Inflammatory macrophage treated with lipopolysaccharide for 1 hour (primary cell): ENCODE measurements around the gene MRPL28.
A peak's percentile ranks its signal among the peaks of the same experiment; 100 is the strongest.
"Not testable (repeated sequence)": the region's sequence is repeated elsewhere in the genome, so short reads cannot be mapped to it uniquely, and the experiment has no call there.

Experiments
- DNase-seq, 2 donors: peaks; one replicate each; pipeline ENCODE4 v3.0.0-alpha.2; 2020 to 2022

Gene MRPL28

DNA sequence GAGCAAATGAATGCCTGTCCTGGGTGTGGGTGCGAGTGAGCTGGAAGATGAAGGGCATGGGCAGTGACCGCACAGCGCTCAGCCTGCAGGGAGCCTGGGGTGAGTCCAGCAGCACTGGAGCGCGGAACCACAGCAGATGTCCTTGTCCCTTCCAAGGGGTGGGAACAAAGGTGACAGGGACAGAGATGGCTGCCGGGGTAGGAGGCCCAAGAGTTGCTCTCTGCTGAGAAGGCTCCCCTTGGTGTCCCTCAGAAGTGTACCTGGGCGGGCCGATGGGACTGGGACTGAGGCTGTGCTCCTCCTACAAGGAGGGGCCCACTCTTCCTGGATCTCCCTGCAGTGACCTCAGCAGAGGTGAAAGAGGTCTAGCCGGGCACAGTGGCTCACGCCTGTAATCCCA is 19.0 kb upstream of the MRPL28 start:
- DNase-seq, result no peak

- not testable (repeated sequence) for DNase-seq
Observed at GRCh38 chr16:387761-388666, 17.7 kb upstream of the MRPL28 start.

- no peak for DNase-seq
Observed at GRCh38 chr16:386641-387156, 16.4 kb upstream of the MRPL28 start.

- peak in 1 of 2 donors; percentile 24 for DNase-seq
Observed at GRCh38 chr16:383326-384051, 13.2 kb upstream of the MRPL28 start.

DNA sequence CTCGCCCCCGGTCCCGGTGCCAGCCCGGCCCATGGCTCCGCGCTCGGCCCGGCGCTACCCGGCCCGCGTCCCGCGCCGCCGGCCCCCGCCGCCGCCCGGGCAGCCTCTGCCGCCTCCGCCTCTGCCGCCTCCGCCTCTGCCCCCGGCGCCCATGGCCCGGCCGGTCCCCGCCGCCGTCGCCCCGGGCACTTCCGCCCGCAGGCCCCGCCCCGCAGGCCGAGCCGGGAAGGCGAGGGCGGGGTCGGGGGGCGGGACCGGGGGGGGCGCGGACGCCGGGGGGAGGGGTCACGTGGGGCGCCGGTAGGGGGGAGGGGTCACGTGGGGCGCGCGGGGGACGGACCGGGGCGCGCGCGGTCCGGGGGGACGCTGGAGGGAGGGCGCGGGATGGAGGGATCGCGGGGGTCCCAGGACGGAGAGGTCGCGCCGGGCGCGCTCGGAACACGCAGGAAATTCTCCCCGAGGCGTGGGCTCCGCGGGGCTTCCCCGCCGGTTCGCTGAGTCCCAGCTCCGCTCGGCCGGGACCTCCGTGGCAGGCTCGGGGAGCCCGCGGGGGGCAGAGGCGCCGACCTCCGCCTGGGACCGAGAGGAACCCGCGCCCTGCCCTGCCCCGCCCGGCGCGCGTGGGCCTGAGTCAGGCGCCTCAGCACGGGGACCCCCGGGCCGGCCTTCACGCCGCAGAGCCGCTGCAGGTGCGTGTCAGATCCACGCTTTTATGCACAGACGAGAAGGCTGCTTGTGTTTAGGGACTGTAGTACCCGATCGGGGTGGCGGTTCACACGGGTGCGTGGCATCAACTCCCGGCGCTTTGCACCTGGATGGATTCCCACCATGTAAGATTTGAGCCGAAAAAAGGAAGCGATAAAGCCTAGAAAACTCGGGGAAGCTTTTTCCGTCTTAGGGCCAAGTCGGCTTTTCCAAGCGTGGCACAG is 11.7 kb upstream of the MRPL28 start, which contains the start of gene PGAP6:
PGAP6 (minus strand) TSS at position 190 of the 929 bp plus-strand sequence; CDS start at position 33, 157 bp downstream.
- DNase-seq, result peak; percentile 54 to 74

GRCh38 chr16:381012-381788 is 10.9 kb upstream of the MRPL28 start:
- peak in 1 of 2 donors; percentile 19 for DNase-seq

GRCh38 chr16:380762-381011 is 10.3 kb upstream of the MRPL28 start:
- DNase-seq, result no peak

DNA sequence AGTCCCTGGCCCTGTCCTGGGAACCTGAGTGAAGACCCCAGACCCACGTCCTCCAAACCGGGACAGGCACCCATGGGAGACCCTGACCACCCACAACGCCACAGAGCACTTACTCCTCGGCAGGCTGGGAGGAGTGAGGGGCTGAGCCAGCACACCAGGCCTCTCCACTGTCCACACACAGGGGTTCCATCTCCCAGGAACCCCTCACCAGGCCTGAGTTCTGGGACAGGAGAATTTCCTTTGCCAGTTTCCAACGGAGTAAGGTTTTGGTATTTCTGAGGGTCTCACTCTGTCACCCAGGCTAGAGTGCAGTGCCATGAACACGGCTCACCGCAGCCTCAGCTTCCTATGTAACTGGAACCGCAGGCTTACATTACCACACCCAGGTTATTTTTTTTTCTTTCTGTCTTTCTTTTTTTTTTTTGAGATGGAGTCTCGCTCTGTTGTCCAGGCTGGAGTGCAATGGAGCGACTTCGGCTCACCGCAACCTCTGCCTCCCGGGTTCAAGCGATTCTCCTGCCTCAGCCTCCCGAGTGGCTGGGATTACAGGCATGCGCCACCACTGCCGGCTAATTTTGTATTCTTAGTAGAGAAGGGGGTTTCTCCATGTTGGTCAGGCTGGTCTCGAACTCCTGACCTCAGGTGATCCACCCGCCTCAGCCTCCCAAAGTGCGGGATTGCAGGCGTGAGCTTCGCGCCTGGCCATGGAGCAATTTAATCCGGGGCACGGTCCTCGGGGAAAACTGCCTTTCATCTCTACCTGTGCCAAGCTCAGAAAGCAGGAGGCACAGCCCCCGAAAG is 9.8 kb upstream of the MRPL28 start:
- DNase-seq, result no peak

DNA sequence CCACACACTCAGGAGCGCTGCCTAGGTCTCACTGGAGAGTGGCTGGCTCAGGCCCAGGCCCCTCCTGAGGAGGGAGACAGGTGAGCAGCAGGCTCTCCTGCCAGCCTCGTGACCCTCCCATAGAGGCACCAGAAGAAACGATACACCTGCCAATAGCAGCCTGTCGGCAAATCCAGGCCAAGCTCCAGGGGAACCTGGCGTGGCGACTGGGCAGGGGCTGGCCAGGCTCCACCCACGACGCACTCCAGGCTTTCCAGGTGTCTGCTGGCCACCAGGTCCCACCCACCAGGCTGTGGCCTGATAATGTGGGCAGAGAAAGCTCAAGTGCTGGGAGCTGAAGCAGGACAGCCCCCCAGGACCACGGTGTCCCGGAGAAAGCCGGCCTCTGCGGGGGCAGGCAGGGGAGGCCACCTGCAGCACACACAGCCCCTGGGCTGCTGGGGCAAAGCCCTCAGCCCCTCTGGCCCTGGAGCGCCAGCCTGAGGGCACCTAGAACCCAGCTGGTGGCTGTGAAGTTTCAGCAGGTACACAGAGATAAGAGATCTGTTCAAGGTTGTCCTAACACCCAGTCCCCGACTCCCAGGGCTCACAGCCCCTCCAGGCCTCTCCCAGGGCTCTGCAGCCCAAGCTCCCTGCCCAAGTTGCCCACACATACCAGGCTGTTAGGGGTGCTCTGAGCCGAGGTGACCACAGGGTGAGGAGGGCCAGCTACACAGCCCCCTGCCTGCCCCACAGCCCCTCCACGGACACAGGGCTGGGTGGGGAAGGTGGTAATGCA is 9.0 kb upstream of the MRPL28 start:
- DNase-seq, result no peak

- DNase-seq, result no peak
Observed at GRCh38 chr16:378821-379182, 8.5 kb upstream of the MRPL28 start.

DNA sequence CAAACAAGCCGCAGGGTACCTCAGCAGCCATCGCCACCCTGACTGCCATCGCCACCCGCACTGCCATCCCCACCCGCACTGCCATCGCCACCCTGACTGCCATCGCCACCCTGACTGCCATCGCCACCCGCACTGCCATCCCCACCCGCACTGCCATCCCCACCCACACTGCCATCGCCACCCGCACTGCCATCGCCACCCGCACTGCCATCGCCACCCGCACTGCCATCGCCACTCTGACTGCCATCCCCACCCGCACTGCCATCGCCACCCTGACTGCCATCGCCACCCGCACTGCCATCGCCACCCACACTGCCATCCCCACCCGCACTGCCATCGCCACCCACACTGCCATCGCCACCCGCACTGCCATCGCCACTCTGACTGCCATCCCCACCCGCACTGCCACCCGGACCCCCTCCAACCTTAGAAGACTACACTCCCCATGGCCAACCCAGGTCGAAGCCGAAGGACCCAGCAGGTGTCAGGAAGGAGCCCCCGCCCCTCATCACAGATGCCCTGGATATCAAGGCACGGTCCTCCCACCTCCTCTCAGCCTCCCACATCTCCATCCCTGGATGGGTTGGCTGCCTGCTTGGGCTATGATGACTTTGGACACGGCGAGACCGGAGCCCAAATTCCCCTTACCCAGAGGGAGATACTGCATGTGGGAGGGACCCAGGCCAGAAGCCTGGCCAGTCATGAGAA is 7.9 kb upstream of the MRPL28 start:
- not testable (repeated sequence) for DNase-seq

DNA sequence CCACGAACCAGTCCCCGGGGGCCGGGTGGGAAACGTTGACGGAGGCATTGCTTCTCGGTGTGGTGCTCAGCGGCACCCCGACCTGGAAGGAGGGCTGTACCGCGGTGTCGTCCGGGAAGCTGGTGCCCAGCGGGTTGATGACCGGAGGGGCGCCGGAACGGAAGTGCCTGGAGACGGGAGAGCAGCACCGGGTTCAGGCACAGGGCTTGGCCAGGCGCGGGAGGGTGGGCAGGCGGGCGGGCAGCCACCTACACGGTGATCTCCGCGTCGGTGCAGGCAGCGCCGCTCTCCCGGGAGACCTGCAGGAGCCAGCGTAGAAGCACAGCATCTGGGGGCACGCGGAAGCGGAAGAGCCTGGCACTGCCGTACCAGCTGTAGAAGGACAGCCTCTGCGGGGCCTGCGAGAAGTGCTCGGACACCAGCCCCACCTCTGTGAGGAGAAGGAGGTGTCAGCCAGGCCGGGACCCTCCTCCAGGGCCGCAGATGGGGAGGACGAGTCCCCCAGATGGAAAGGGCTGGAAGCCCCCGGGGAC is 7.1 kb upstream of the MRPL28 start:
- DNase-seq, result no peak

- DNase-seq, result no peak
Observed at GRCh38 chr16:376817-377418, 6.6 kb upstream of the MRPL28 start.

- no peak for DNase-seq
Observed at GRCh38 chr16:375927-376816, 5.8 kb upstream of the MRPL28 start.

- no peak for DNase-seq
Observed at GRCh38 chr16:375212-375611, 4.9 kb upstream of the MRPL28 start.

DNA sequence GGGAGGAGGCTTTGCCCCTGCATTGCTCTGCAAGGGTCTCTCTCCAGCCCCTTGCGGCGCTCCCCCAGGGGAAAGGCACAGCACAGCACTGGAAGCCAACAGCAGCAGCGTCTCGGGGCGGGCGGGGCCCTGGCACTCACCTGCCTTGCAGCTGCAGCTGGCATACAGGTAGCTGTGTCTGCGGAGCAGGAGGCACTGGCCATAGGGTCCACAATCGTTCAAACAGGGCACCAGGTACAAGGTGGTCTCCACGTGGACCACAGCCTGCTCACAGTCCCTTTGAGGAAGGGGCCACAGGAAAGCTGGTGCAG is 4.2 kb upstream of the MRPL28 start:
- DNase-seq, result no peak

GRCh38 chr16:373848-374615 is 3.7 kb upstream of the MRPL28 start:
- no peak for DNase-seq
